ENCODE results near the gene DRAXIN. TPM values are rescaled to one million over a fixed set of nuclear protein-coding genes. Genes with fewer than 3 reads are reported as not detected.
A peak's percentile ranks its signal among the peaks of the same experiment; 100 is the strongest.

Gene DRAXIN
- total RNA-seq, 1 experiment from 2014 or later = 20.5 TPM

- Histone ChIP-seq H2BK12ac (ENCODE audit: insufficient read length, low read depth, low read length) (no peak overlapping the region), H3K9me3 (ENCODE audit: control insufficient read depth, low read depth, low read length) (no peaks in the 10 kb centered on the region), H2BK20ac (ENCODE audit: low read depth, low read length, poor library complexity, severe bottlenecking) (no peak overlapping the region), H3K27me3 (ENCODE audit: insufficient read depth, low read length) (no peaks in the 10 kb centered on the region; the same call in 1 of the 2 replicates), H3K18ac (ENCODE audit: insufficient read length, low read depth, low read length) (no peak overlapping the region), H3K23ac (ENCODE audit: insufficient read length, low read depth, low read length) (no peak overlapping the region), H4K91ac (ENCODE audit: insufficient read length, low read depth, low read length) (no peak overlapping the region), H3K14ac (ENCODE audit: insufficient read depth, low read length) (no peak overlapping the region), H3T11ph (ENCODE audit: low read length) (no peak overlapping the region), H2BK15ac (ENCODE audit: low read depth, low read length) (no peak overlapping the region), H3K79me1 (ENCODE audit: insufficient read depth, low read depth, low read length, poor library complexity, severe bottlenecking) (no peaks in the 10 kb centered on the region), H3K4me2 (ENCODE audit: insufficient read depth, insufficient read length, low read length) (no peak overlapping the region), H2BK5ac (ENCODE audit: insufficient read length, low read length) (no peak overlapping the region), H3K4me1 (ENCODE audit: insufficient read depth, low read length) (peaks cover 4% of the 10 kb centered on the region; the same call in 1 of the 2 replicates), H2AFZ (ENCODE audit: low read length) (no peak overlapping the region), H3K79me2 (ENCODE audit: insufficient read depth, low read length) (peaks cover 8% of the 10 kb centered on the region; the same call in 1 of the 2 replicates), H3K4ac (ENCODE audit: low read depth, low read length) (no peak overlapping the region), H4K20me1 (ENCODE audit: control insufficient read depth, insufficient read depth, insufficient read length) (no peaks in the 10 kb centered on the region), H3K56ac (ENCODE audit: insufficient read length, low read depth, low read length) (no peak overlapping the region), H3K9ac (ENCODE audit: extremely low read depth, insufficient read length, low read length) (no peak overlapping the region), H4K8ac (replicated peaks; ENCODE audit: insufficient read length, low read depth, low read length) (no peak overlapping the region), H2AK5ac (ENCODE audit: insufficient read length, low read length) (no peak overlapping the region), H3K23me2 (ENCODE audit: insufficient read length, low read depth, low read length, poor library complexity, severe bottlenecking) (peaks cover 20% of the 10 kb centered on the region), H3K27ac (ENCODE audit: insufficient read length, low read depth, low read length) (no peak overlapping the region), H2BK120ac (ENCODE audit: low read depth, low read length, poor library complexity, severe bottlenecking) (no peak overlapping the region), H4K5ac (ENCODE audit: insufficient read length, low read depth, low read length) (no peak overlapping the region)
- H3K27me3 Mint-ChIP-seq (ENCODE audit: low read depth) = peaks cover 10% of the 10 kb centered on the region
- H3K36me3 Mint-ChIP-seq (ENCODE audit: insufficient read depth in 1 of 3, low read depth in 3 of 3) = peaks cover 0 to 5% (median 2%) of the 10 kb centered on the region in 3 experiments; a peak in 2 of 7 replicates
- peaks cover 44 to 59% of the 10 kb centered on the region in 2 experiments for H3K4me1 Mint-ChIP-seq
- DNase-seq = no peak
- TF ChIP-seq, protein P1, sequence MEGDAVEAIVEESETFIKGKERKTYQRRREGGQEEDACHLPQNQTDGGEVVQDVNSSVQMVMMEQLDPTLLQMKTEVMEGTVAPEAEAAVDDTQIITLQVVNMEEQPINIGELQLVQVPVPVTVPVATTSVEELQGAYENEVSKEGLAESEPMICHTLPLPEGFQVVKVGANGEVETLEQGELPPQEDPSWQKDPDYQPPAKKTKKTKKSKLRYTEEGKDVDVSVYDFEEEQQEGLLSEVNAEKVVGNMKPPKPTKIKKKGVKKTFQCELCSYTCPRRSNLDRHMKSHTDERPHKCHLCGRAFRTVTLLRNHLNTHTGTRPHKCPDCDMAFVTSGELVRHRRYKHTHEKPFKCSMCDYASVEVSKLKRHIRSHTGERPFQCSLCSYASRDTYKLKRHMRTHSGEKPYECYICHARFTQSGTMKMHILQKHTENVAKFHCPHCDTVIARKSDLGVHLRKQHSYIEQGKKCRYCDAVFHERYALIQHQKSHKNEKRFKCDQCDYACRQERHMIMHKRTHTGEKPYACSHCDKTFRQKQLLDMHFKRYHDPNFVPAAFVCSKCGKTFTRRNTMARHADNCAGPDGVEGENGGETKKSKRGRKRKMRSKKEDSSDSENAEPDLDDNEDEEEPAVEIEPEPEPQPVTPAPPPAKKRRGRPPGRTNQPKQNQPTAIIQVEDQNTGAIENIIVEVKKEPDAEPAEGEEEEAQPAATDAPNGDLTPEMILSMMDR (conservative IDR thresholded peaks at IDR 0.05) = no peak
- WGBS (ENCODE audit: extremely low coverage, insufficient read length, low lambda C conversion rate) = no CpG with 5 or more reads among the region's 5 CpGs
- peak overlapping the region; percentile 94; a peak in 3 of 5 replicates for H3K4me3 Mint-ChIP-seq
- H3K27ac Mint-ChIP-seq = peak overlapping the region in 2 of 3 experiments; percentile 49 to 53; a peak in 3 of 7 replicates
- H3K9me3 Mint-ChIP-seq = no peaks in the 10 kb centered on the region
Measured at GRCh38 chr1:11693917-11694316, 2.4 kb downstream of the DRAXIN start.

All from H9 (cell line).